Neural cell (in vitro differentiated cells): Measurements from ENCODE around the gene VOPP1. TPM values are rescaled to one million over a fixed set of nuclear protein-coding genes. Genes with fewer than 3 reads are reported as not detected.

ENCODE experiments used
- H2AFZ ChIP-seq: fragments of 200-600, 300-800 bp; sonication (generic), shearing (Covaris generic); 2 replicates; pipeline ENCODE4 v1.6.0; 2014; ENCODE audit warnings: low read depth, mild to moderate bottlenecking, antibody characterized with exemption, low read length, moderate library complexity
- H3F3A ChIP-seq: fragments of 200-600 bp; shearing (Covaris generic); 2 replicates; pipeline ENCODE4 v1.6.1; 2016; ENCODE audit warnings: mild to moderate bottlenecking, moderate library complexity, mixed read lengths, antibody characterized with exemption, low read length; ENCODE audit not compliant: insufficient read depth, poor library complexity, severe bottlenecking
- H3K27ac ChIP-seq: fragments of 200-600, 300-800 bp; sonication (generic), shearing (Covaris generic); 2 replicates; pipeline ENCODE4 v1.5.1; 2014; ENCODE audit warnings: mild to moderate bottlenecking, low read length, moderate library complexity
- H3K27me3 ChIP-seq: fragments of 300-800, 200-600 bp; sonication (generic), shearing (Covaris generic); 2 replicates; pipeline ENCODE4 v1.6.0; 2014; ENCODE audit warnings: mild to moderate bottlenecking, low read depth, low read length, moderate library complexity; ENCODE audit not compliant: insufficient read depth
- H3K36me3 ChIP-seq: fragments of 300-800, 200-600 bp; sonication (generic), shearing (Covaris generic); 2 replicates; pipeline ENCODE4 v1.5.1; 2014; ENCODE audit warnings: mild to moderate bottlenecking, antibody characterized with exemption, low read length, moderate library complexity; ENCODE audit not compliant: insufficient read depth
- H3K4me2 ChIP-seq: fragments of 300-800, 200-600 bp; sonication (generic), shearing (Covaris generic); 2 replicates; pipeline ENCODE4 v1.6.0; 2014; ENCODE audit warnings: mild to moderate bottlenecking, low read length
- H3K4me3 ChIP-seq: fragments of 300-800, 200-600 bp; sonication (generic), shearing (Covaris generic); 2 replicates; pipeline ENCODE4 v1.5.1; 2014; ENCODE audit warnings: mild to moderate bottlenecking, low read length, moderate library complexity
- H3K79me2 ChIP-seq: fragments of 200-600 bp; shearing (Covaris generic); replicated peaks from 2 replicates; pipeline ENCODE4 v1.6.0; 2014; ENCODE audit warnings: mild to moderate bottlenecking, low read length, moderate library complexity; ENCODE audit not compliant: insufficient read depth
- H3K9ac ChIP-seq: fragments of 300-800, 200-600 bp; sonication (generic), shearing (Covaris generic); 2 replicates; pipeline ENCODE4 v1.6.1; 2016; ENCODE audit warnings: mild to moderate bottlenecking, low read length, mixed read lengths
- H3K9me2 ChIP-seq: fragments of 200-600 bp; shearing (Covaris generic); 2 replicates; pipeline ENCODE4 v1.6.1; 2016; ENCODE audit warnings: mild to moderate bottlenecking, low read length, mixed read lengths; ENCODE audit not compliant: insufficient read depth
- H3K9me3 ChIP-seq: fragments of 200-600, 300-800 bp; sonication (generic), shearing (Covaris generic); 2 replicates; pipeline ENCODE4 v1.6.1; 2016; ENCODE audit warnings: mild to moderate bottlenecking, mixed run types, low read length, moderate library complexity, mixed read lengths
- H4K20me1 ChIP-seq: fragments of 200-600 bp; shearing (Covaris generic); 2 replicates; pipeline ENCODE4 v1.6.1; 2016; ENCODE audit warnings: mild to moderate bottlenecking, mixed run types; ENCODE audit not compliant: insufficient read depth
- CTCF ChIP-seq: fragments of 450-650 bp; IDR thresholded peaks from 2 replicates; pipeline ENCODE4 v1.5.1; 2014; ENCODE audit warnings: antibody characterized with exemption, mild to moderate bottlenecking, moderate library complexity; ENCODE audit not compliant: poor library complexity, severe bottlenecking
- EP300 ChIP-seq: fragments of 450-650 bp; conservative IDR thresholded peaks from 2 replicates; pipeline ENCODE4 v1.6.1; 2014; ENCODE audit warnings: antibody characterized with exemption, mild to moderate bottlenecking, moderate library complexity; ENCODE audit not compliant: poor library complexity, severe bottlenecking
- EZH2 ChIP-seq: fragments of 200-600, 300-800 bp; shearing (Covaris generic), sonication (generic); IDR thresholded peaks from 2 replicates; pipeline ENCODE4 v1.6.1; 2014; ENCODE audit warnings: antibody characterized with exemption, low read length, borderline replicate concordance, mild to moderate bottlenecking; ENCODE audit not compliant: insufficient read depth, poor library complexity, severe bottlenecking
- MXI1 ChIP-seq: fragments of 450-650 bp; conservative IDR thresholded peaks from 2 replicates; pipeline ENCODE4 v1.6.1; 2014; ENCODE audit warnings: antibody characterized with exemption, mild to moderate bottlenecking; ENCODE audit not compliant: poor library complexity, severe bottlenecking
- POLR2AphosphoS5 ChIP-seq: IDR thresholded peaks from 2 replicates; pipeline ENCODE4 v1.6.1; 2012
- RAD21 ChIP-seq: fragments of 450-650 bp; conservative IDR thresholded peaks from 2 replicates; pipeline ENCODE4 v1.6.1; 2014; ENCODE audit warnings: antibody characterized with exemption, mild to moderate bottlenecking, moderate library complexity
- REST ChIP-seq: IDR thresholded peaks from 2 replicates; pipeline ENCODE4 v1.6.1; 2012; ENCODE audit warnings: borderline replicate concordance
- SMC3 ChIP-seq: fragments of 450-650 bp; conservative IDR thresholded peaks from 2 replicates; pipeline ENCODE4 v1.6.1; 2014; ENCODE audit warnings: antibody characterized with exemption, mild to moderate bottlenecking, moderate library complexity; ENCODE audit not compliant: poor library complexity
- TAF1 ChIP-seq: IDR thresholded peaks from 2 replicates; pipeline ENCODE4 v1.6.1; 2012; ENCODE audit warnings: low read depth
- polyA plus RNA-seq: library from polyadenylated mRNA; depleted of rRNA; stranded (reverse); fragments of >200 nt; gene quantifications from 2 replicates; pipeline ENCODE4 v1.2.3, GENCODE V29; 2014

Gene VOPP1
- polyA plus RNA-seq, 1 donor from 2014 or later = 85.8 TPM

GRCh38 chr7:55514546-55515265 is 57.6 kb downstream of the VOPP1 start:
- Histone ChIP-seq H3K27me3 (no peaks in the 10 kb centered on the region), H4K20me1 (no peaks in the 10 kb centered on the region), H2AFZ (no peak overlapping the region), H3K9ac (no peak overlapping the region), H3K9me3 (no peaks in the 10 kb centered on the region), H3K27ac (no peak overlapping the region), H3K79me2 (no peaks in the 10 kb centered on the region), H3K9me2 (no peaks in the 10 kb centered on the region), H3K4me3 (no peak overlapping the region), H3F3A (no peaks in the 10 kb centered on the region), H3K36me3 (no peaks in the 10 kb centered on the region), H3K4me2 (no peak overlapping the region)
- no peak for TF ChIP-seq CTCF
- TF ChIP-seq EZH2 = no peak
- TF ChIP-seq RAD21 = no peak
- TF ChIP-seq TAF1 = no peak
- TF ChIP-seq MXI1 = no peak
- TF ChIP-seq EP300 = no peak
- no peak for TF ChIP-seq SMC3
- TF ChIP-seq REST = no peak
- no peak for TF ChIP-seq POLR2AphosphoS5

GRCh38 chr7:55513868-55514267 is 58.4 kb downstream of the VOPP1 start:
- H3F3A ChIP-seq = no peaks in the 10 kb centered on the region
- TF ChIP-seq TAF1 = no peak
- no peak for TF ChIP-seq REST
- TF ChIP-seq POLR2AphosphoS5 = no peak
- no peak for TF ChIP-seq CTCF
- TF ChIP-seq RAD21 = no peak
- TF ChIP-seq MXI1 = no peak
- TF ChIP-seq EZH2 = no peak
- no peak for TF ChIP-seq SMC3
- no peak for TF ChIP-seq EP300
- H3K9me2 ChIP-seq = no peaks in the 10 kb centered on the region
- H3K27ac ChIP-seq = no peak overlapping the region
- H3K36me3 ChIP-seq = no peaks in the 10 kb centered on the region
- H3K4me3 ChIP-seq = no peak overlapping the region
- no peak overlapping the region for H3K9ac ChIP-seq
- no peaks in the 10 kb centered on the region for H3K27me3 ChIP-seq
- no peaks in the 10 kb centered on the region for H3K79me2 ChIP-seq
- H4K20me1 ChIP-seq = no peaks in the 10 kb centered on the region
- no peak overlapping the region for H3K4me2 ChIP-seq
- no peak overlapping the region for H2AFZ ChIP-seq
- H3K9me3 ChIP-seq = no peaks in the 10 kb centered on the region
